Stimulated activated CD8-positive, alpha-beta memory T cell treated with anti-CD3 and anti-CD28 coated beads, Interleukin-4, amount 100 ng/mL, for 24 hours (primary cell): Measurements from ENCODE around the gene CHRNA5.
"Not testable (repeated sequence)": the region's sequence is repeated elsewhere in the genome, so short reads cannot be mapped to it uniquely, and the experiment has no call there.

Source experiments
- DNase-seq: peaks from one replicate; pipeline ENCODE4 v3.0.0-alpha.2; 2020; ENCODE audit warnings: low read depth

CHRNA5 gene

DNA sequence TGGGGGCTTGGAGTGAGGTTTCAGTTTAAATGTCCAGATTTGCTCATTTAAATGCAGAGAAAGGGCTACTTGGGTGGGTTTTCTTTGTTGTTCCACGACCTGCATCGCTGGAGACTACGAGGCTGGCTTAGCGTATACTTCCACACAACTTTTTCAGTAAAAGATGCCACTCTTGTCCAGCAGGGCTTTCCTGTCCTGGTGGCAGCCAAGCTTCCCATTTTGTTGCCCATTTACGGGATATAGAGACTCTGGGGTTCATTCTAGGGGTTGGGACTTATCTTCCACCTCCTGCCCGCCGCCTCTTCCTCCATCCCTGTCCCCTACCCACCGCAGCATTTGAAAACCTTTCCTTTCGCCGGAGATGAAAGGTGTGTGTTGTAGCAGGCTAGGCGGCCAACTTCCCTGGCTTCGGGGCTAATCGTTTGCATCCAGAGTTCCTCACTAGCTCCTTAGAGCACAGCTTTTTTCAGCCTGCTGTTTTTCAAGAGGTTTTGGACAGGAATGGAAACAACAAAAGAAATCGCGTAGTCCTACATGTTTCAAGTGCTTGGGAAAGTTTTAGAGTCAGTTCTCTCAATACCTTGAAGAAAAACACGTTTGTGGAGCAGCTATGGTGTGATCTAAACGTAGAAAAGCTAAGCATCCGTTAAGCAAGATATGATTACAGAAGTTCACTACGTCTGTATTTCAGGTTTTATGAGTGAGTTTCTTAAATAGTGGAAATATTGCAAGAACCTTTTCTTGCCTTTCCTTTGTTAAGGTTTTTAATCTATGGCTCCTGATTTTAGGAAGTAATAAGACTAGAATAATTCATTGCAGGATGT is 843 bp downstream of the CHRNA5 start:
- no peak for DNase-seq

DNA sequence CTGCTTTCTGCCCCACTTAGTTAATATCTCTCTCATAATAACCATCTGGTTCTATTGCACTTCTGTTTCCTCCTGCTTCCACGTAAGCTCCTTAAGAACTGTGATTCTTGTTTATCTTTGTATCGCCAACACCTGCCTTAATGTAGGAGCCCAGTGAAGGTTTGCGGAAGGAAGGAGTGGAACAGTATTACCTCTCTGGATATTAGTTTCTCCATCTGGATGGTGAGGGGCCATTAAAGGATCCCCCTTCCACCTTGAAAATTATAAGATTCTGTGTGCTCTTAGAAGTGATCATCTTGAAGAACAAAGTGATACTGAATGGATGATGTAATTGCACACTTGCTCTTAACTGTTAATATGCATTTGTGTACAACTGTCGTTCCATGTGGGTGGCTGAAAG is 2.2 kb downstream of the CHRNA5 start:
- DNase-seq = no peak

DNA sequence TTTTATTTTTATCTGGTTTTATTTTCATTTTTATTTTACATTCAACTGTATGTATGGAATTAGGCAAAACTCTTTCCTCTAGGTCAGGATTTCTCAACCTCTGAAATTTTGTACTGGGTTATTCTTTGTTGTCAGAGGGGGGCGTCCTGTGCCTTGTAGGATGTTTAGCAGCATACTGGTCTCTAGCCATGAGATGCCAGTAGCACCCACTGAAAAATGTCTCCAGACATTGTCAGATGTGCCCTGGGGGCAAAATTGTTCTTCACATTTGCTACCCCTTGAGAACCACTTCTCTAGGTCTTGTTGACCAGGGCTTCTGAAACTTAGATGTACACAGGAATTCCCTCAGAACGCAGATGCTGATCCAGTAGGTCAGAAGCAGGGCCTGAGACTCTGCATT is 5.4 kb downstream of the CHRNA5 start:
- DNase-seq = no peak

DNA sequence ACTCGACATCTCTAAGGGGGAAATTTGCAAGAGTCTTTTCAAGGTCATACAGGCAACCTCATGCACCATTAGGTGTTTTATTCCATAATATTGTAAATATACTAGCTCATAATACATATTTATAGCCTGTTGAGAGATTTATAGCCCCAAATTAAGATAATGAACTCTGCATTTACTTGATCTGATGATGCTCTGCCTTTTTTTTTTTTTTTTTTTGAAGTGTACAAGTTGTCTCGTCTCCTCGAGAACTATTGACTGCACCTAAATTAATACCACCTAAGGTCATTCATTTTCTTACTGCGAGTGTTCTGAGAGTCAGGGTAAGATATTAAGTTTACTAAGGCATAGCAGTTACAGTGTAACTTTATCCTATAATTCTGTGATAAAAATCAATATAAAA is 6.1 kb downstream of the CHRNA5 start:
- DNase-seq = no peak

DNA sequence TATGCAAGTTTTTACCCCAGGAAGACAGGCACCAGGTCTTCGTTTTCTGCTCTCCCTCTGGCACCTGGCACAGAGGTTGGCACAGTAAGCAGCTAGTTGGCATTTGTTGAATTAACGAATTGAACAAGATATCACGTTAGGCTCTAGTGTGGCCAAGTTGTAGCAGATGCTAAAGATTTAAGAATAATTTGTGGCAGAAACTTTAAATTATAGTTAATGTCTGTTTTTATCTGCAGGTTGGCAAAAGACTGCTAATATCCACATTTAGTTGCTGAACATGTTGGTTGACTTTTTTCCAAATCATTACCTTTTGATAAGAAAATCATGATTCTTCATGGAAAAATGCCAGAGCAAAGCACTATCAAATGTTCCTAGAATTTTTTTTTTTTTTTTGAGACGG is 8.1 kb downstream of the CHRNA5 start:
- DNase-seq = no peak

DNA sequence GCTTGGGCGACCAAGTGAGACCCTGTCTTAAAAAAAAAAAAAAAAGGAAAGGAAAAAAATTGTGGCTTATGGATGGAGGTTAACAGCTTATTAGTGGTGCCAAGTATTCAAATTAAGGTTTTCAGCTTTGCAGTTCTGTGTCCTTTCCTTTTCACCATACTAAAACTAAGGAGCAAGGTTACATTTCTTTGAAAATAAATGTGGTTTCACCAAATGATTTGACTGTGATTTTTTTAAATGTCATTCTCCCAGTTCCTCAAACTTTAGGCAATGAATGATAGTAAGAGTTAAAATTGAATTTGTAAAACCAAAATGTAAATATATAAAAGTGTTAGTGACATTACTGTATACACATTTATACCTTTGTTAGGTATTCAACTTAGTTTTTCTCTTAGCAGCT is 9.6 kb downstream of the CHRNA5 start:
- DNase-seq = no peak

DNA sequence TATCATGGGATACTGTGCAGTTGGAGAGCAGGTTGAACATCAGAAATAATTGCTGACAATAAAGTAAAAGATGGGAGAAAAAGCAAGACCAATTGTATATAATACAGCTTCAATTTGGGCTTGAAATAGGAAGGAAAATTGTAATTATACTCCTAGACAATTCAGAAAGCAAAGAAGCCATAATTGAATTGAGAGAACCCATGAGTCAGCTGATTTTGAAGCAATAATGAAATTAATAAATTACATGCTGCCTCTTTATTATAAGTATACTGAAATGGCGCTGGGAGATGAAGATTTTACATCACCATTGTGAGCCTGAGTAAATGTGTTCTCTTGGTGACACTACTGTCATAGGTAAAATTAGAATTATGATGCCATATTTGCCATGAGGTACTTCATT is 32.3 kb downstream of the CHRNA5 start:
- DNase-seq = no peak

DNA sequence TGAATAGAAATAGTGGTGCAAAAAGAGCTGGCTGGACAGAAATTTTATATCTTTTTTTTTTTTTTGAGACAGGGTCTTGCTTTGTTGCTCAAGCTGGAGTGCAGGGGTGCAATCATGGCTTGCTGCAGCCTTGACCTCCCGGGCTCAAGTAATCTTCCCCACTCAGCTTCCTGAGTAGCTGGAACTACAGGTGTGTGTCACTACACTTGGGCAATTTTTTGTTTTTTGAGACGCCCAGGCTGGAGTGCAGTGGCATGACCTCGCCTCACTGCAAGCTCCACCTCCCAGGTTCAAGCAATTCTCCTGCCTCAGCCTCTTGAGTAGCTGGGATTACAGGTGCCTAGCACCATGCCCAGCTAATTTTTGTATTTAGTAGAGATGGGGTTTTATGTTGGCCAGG is 33.0 kb downstream of the CHRNA5 start:
- DNase-seq = no peak

DNA sequence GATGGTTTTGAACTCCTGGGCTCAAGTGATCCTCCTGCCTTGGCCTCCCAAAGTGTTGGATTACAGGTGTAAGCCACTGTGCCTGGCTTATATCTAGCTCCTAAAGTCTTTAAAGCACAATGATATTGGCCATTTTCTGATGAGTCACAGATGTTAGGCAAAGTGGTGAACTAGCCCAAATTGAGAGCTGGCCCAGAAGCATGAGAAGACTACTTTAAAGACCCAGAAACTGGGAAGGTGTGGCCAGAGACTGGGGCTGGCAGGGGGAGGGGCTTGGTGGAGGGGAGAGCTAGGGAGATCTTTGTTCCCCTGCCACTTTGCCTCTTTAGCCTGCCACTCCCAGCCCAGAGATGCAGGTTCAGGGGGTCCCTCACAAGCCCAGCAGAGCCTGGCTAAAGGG is 33.9 kb downstream of the CHRNA5 start:
- DNase-seq = no peak

DNA sequence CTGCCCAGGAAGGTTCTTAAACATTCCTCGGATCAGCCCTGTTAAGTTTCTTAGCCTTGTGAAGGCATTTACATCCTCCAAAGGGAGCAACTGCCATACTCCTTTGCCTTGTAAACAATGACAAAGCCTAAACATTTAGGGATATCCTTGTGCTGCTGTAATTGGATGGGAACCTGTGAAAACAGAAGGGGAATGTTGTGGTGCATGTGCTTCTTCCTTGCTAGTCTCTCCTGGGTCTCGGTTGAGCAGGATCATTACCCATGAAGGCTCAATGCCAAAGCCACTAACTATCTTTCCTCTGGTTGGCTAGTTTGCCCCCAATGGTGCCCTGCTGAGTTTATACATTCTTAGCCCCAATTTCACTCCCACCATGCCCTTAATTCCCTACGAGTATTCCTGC is 38.1 kb downstream of the CHRNA5 start:
- DNase-seq = no peak

DNA sequence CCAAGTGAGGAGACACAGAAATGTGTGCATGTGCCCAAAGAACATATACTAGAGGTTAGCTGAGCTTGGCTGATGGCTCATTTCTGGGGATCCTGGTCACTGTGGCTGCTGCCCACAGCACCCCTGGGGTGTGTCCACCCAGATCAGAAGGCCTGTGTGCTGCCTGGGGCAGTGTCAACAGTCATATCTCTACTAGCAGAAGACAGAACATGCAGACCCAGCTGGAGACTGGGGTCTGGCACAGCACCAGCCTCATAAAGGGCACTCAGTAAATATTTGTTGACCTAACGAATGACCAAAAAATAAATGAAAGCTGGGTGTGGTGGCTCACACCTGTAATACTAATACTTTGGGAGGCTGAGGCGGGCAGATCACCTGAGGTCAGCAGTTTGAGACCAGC is 39.1 kb downstream of the CHRNA5 start:
- no peak for DNase-seq

DNA sequence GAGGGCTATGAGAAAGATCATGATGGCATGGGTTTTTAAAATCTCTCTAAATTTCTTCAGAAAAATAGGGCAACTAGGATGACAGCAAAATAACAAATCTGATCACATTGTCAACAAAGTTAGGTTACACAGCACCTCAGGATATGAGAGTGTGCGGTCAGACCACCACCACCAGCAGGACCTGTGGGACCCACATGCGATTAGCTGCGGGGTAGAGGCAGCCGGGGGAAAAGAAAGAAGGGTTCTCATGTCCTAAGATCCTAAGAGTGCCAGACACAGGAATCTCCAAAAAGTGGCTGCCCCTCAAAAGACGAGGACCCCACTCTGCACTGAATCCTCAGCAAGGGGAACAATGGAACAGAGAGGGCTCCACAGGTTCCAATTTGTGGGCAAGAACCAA is 39.9 kb downstream of the CHRNA5 start:
- DNase-seq = no peak

DNA sequence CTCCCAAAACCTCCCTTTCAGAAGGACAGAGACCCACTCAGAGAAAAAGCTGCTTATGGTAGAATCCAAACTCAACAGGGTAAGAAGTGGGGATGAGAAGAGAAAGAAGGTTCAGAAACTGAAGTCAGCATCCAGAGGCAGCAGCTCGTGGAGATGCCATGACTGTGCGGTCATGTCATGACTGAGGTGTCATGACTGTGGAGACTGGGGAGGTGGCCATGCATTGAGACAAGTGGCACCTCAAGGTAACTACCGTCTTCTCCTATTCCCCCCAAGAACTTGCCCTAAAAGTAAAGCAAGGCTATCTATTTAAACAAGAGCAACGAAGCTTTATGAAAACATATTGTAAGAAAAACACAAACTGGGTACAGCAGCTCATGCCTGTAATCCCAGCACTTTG is 40.4 kb downstream of the CHRNA5 start:
- DNase-seq = no peak

DNA sequence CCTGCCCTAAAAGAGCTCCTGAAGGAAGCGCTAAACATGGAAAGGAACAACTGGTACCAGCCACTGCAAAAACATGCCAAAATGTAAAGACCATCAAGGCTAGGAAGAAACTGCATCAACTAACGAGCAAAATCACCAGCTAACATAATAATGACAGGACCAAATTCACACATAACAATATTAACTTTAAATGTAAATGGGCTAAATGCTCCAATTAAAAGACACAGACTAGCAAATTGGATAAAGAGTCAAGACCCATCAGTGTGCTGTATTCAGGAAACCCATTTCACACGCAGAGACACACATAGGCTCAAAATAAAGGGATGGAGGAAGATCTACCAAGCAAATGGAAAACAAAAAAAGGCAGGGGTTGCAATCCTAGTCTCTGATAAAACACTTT is 44.2 kb downstream of the CHRNA5 start:
- not testable (repeated sequence) for DNase-seq

DNA sequence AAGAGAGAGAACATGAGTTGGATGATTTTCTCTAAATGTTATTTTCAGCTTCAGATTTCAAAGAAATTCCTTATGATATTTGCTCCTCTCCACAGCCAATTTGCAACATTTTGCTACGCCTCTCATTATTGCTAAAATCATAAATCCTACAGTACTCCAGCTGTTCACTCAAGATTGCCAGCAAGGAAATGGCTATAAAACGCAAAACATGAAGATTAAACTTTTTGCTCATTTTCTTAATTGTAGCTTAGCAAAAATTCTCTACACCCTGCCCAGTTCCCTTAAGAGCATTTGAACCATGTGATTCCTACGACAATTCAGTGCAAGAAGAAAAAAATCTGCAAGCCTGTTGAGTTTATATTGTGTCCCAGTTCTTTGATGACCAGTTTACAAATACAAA is 48.7 kb downstream of the CHRNA5 start:
- DNase-seq = no peak

DNA sequence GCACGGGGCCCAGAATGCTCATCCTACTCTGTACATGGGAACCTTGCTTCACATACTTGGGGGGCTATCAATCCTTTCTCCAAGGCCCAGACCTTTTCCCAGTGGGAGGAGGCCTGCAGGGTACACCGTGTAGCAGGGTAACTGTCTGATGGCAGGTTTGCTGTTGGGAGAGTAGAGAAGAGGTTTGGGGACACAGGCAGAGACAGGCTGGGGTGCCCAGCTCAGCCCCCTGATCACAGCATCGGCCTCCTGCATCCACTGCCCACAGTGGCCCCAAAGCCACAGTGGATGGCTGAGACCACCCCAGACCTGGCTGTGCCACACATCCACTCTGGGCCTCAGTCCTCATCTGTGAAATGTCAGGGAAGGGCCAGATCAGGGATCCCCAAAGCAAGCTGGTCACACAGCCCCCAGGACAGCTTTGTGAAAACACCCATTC is 49.9 kb downstream of the CHRNA5 start:
- no peak for DNase-seq

DNA sequence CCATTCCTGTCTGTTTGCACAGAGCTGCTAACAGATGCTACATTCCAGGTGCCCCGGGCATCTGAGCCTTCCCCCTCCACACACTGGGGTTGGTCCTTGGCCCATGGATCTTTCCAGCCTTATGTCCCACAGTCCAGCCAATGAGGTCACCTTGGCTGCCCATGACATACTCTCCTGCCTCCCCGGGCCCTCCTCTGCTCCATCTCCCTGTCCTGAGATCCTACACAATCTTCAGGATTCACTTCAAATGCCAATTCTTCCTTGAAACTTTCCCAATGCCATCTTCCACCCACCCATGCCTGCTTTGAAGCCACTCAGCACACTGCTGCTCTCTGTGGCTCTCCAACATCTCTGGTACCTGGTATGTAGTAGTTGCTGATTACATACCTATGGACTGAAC is 51.2 kb downstream of the CHRNA5 start:
- no peak for DNase-seq

DNA sequence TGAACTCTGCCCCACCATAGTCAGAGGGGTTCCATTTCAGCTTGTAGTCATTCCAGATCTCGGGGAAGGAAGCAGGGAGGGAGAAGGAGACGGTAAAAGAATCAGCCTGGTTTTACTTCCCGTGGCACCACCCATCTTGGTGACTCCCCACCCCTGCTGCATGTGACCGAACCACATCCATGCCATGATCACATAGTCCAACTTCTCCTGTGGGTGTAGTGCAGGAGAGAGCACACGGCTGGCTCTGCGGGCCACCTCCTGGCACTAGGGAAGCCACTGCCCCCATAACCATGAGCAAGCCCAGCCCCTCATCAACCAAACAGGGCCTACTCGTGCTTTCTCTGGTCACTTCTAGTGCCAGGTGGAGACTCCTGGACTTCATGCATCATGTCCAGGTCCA is 51.8 kb downstream of the CHRNA5 start:
- DNase-seq = no peak

DNA sequence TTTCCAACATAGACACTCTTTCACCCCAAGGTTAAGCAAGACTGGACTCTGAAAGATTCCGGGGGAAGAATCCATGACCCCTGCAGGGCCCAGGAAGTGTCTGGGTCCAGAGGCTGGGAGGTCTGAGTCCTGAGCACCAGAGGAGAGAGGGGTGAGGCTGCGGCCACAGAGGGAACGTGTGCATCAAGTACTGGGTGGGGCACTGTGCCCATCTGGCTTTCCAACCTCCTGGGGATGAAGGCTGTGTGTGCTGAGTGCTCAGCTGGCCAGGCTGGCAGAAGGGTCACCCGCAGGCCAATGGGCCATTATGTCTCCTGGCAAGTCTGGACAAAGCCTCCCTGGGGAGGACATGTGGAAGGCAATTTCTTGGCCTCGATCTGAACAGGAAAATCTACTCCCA is 52.2 kb downstream of the CHRNA5 start:
- DNase-seq = no peak

DNA sequence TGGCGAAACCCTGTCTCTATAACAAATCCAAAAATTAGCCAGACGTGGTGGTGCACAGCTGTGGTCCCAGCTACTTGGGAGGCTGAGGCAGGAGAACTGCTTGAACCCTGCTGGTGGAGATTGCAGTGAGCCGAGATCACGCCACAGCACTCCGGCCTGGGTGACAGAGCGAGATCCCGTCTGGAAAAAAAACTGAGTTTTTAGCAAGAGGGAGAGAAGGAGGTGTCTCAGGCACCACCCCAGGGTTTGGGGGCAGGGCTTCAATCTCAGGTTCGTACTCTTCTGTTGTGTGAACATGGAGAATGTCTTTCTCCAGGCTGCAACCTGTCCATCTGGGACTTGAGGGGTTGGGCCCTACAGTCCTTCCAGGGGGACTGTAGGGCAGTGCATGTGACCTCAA is 52.7 kb downstream of the CHRNA5 start:
- no peak for DNase-seq

DNA sequence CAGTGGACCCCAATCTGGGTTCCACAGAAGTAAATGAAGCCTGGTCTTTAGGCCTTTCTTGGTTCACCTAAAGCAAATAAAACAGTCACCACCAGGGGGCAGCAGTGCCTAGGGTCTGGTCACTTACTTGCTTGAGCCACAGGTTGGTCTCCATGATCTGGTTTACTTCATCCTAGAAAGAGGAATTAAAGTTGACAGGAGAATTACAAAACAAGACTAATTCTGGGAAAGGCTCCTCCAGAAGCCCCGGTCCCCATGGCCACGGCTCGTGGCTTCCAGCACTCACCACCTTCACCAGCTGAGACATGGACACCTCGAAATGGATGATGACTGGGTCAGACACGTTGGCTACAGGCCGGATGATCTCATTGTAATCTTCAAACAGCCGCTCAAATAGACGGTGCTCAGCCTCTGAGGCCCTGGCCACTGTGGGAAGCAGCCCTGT is 53.2 kb downstream of the CHRNA5 start:
- peak; percentile 71 for DNase-seq

DNA sequence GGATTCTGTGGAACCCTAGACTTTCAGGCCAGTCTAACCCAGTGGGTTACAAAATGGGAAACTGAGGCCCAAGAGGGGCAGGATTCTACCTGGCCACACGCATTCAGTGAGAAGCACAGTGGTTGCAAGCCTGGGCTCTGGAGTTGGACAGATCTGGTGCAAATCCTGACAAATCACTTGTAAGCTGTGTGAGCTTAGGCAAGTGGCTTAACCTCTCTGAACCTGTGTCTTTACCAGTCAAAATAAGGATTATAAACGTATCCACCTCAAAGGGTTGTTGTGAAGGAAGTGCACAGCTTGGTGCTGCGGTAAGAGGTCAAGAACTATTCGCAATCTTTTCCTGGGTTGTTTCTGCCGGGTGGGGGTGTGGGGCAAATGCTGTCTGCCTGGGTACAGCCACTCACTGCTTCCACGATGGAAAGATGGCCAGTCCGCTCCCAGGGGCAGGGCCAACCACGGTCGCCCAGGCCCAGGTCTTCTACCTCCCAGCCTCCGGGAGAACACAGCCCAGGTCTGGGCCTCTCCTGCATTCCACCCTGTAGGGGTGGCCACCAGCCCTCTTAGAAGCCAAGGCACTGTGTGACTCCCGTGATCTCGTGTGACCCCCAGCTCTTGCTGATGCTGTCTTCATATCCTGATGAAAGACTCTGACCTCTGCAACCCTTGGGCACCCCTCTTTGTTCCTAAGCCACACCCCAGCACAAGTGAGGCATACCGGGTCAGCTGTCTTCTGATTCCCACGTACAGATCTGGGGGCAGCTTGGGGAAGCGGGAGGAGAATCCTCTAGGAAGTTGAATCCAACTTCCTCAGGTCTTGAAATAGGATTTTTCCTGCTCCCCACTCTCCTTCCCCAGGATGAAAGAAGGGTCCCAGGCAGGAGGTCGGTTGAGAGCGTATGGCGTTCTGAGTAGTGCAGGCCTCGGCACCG is 54.0 kb downstream of the CHRNA5 start:
- no peak for DNase-seq

DNA sequence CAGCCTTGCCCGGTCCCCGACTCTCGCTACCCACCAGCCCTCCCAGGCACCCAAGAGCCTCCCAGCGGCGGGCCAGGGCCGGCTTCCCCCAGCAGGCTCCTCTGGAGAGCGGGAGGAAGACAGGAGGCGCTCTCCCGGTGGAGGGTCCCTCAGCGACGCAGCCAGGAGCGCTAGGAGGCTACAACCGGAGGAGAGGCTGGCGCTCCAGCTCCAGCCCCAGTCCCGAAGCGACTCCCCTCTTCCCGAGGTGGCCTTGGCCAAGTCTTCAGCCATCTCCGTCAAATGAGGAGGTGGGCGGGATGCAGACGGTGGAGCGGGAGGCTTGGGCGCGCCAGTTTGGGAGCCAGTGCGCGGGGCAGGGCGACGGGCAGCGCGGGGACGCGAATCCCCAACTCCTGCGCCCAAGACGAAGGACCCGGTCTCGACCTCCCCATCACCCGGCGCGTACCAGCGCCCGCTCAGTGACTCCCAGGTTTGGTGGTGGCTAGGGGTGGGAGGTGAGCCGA is 54.8 kb downstream of the CHRNA5 start:
- DNase-seq = no peak
